WTC11 (cell line): Measurements from ENCODE around the gene CFAP92. TPM values are rescaled to one million over a fixed set of nuclear protein-coding genes. Genes with fewer than 3 reads are reported as not detected.

Experiments
- ATAC-seq: fragments of 200-7000 bp; cut with Tn5 transposase; 2 replicates; pipeline ENCODE4 v1.10.0; 2021; ENCODE audit warnings: mild to moderate bottlenecking, moderate library complexity
- CTCF ChIA-PET: fragments of 300-600 bp; sonication (Branson Sonifier 250); formaldehyde crosslinking; loops from one replicate; lab custom pipeline; 2021; ENCODE audit warnings: antibody characterized with exemption; lab: Charles Lee
- POLR2A ChIA-PET: fragments of 350-600 bp; sonication (Branson Sonifier 250); formaldehyde crosslinking; loops from one replicate; lab custom pipeline; 2021; ENCODE audit warnings: antibody characterized with exemption; lab: Charles Lee
- DNase-seq: peaks from one replicate; pipeline ENCODE4 v3.0.0; 2021; ENCODE audit warnings: low spot score
- H3K27ac Mint-ChIP-seq: 2 replicates; pipeline ENCODE4 v1.8.0; 2021; ENCODE audit warnings: mixed read lengths
- H3K27me3 Mint-ChIP-seq: 2 replicates; pipeline ENCODE4 v1.8.0; 2021; ENCODE audit warnings: low read depth, mild to moderate bottlenecking, moderate library complexity, mixed read lengths
- H3K36me3 Mint-ChIP-seq: 2 replicates; pipeline ENCODE4 v1.8.0; 2021; ENCODE audit warnings: mixed read lengths
- H3K4me1 Mint-ChIP-seq: 2 replicates; pipeline ENCODE4 v1.8.0; 2022; ENCODE audit warnings: mixed read lengths
- H3K4me3 Mint-ChIP-seq: 2 replicates; pipeline ENCODE4 v1.8.0; 2021; ENCODE audit warnings: mild to moderate bottlenecking, moderate library complexity, mixed read lengths
- H3K9me3 Mint-ChIP-seq: 2 replicates; pipeline ENCODE4 v1.8.0; 2021; ENCODE audit warnings: mixed read lengths
- CBFB ChIP-seq: sonication (generic); formaldehyde crosslinking; IDR thresholded peaks from 2 replicates; pipeline ENCODE4 v1.8.1; 2022; ENCODE audit warnings: mild to moderate bottlenecking, low read depth, missing genetic modification reagents
- CDX4 ChIP-seq: fragments of 250-450 bp; sonication (Bioruptor Pico); IDR thresholded peaks from 2 replicates; pipeline ENCODE4 v1.9.0; 2021; ENCODE audit warnings: moderate library complexity, mild to moderate bottlenecking, inconsistent platforms, borderline replicate concordance
- FOXK1 ChIP-seq: sonication (generic); formaldehyde crosslinking; IDR thresholded peaks from 2 replicates; pipeline ENCODE4 v1.8.0; 2022; ENCODE audit warnings: mild to moderate bottlenecking, moderate library complexity, missing genetic modification reagents
- JAZF1 ChIP-seq: fragments of 250-450 bp; sonication (Bioruptor Pico); IDR thresholded peaks from 2 replicates; pipeline ENCODE4 v1.9.0; 2021; ENCODE audit warnings: moderate library complexity, mild to moderate bottlenecking, inconsistent platforms
- MLX ChIP-seq: sonication (generic); formaldehyde crosslinking; IDR thresholded peaks from 2 replicates; pipeline ENCODE4 v1.8.1; 2023; ENCODE audit warnings: mild to moderate bottlenecking, missing genetic modification reagents, moderate library complexity
- MYBL2 ChIP-seq: sonication (generic); formaldehyde crosslinking; IDR thresholded peaks from 2 replicates; pipeline ENCODE4 v1.8.1; 2023; ENCODE audit warnings: mild to moderate bottlenecking, moderate library complexity, missing genetic modification reagents
- NFATC4 ChIP-seq: fragments of 250-450 bp; sonication (Bioruptor Pico); IDR thresholded peaks from 2 replicates; pipeline ENCODE4 v1.9.0; 2021; ENCODE audit warnings: mild to moderate bottlenecking
- OVOL2 ChIP-seq: fragments of 250-450 bp; sonication (Bioruptor Pico); IDR thresholded peaks from 2 replicates; pipeline ENCODE4 v1.9.0; 2021; ENCODE audit warnings: mild to moderate bottlenecking, borderline replicate concordance
- PRDM15 ChIP-seq: sonication (generic); formaldehyde crosslinking; IDR thresholded peaks from 2 replicates; pipeline ENCODE4 v1.8.0; 2022; ENCODE audit warnings: missing genetic modification reagents
- PREB ChIP-seq: sonication (generic); formaldehyde crosslinking; IDR thresholded peaks from 2 replicates; pipeline ENCODE4 v1.8.1; 2022; ENCODE audit warnings: mild to moderate bottlenecking, missing genetic modification reagents, moderate library complexity, borderline replicate concordance
- TEAD1 ChIP-seq: sonication (generic); formaldehyde crosslinking; IDR thresholded peaks from 2 replicates; pipeline ENCODE4 v1.8.0; 2022; ENCODE audit warnings: mild to moderate bottlenecking, missing genetic modification reagents
- TP53 ChIP-seq: sonication (generic); formaldehyde crosslinking; IDR thresholded peaks from 2 replicates; pipeline ENCODE4 v1.8.1; 2023; ENCODE audit warnings: mild to moderate bottlenecking, missing genetic modification reagents
- ZMAT4 ChIP-seq: fragments of 250-450 bp; sonication (Bioruptor Pico); IDR thresholded peaks from 2 replicates; pipeline ENCODE4 v1.9.0; 2021; ENCODE audit warnings: mild to moderate bottlenecking
- ZNF232 ChIP-seq: sonication (generic); formaldehyde crosslinking; IDR thresholded peaks from 2 replicates; pipeline ENCODE4 v1.8.0; 2022; ENCODE audit warnings: mild to moderate bottlenecking, missing genetic modification reagents
- ZNF263 ChIP-seq: sonication (generic); formaldehyde crosslinking; IDR thresholded peaks from 2 replicates; pipeline ENCODE4 v1.8.1; 2022; ENCODE audit warnings: low read depth, mild to moderate bottlenecking, moderate library complexity, missing genetic modification reagents
- total RNA-seq: library from RNA; stranded (reverse); gene quantifications from 3 replicates; pipeline ENCODE4 v1.2.3, GENCODE V29; 2021
- TF ChIP-seq, protein P1 (sequence below): sonication (generic); formaldehyde crosslinking; IDR thresholded peaks from 2 replicates; pipeline ENCODE4 v1.8.1; 2022; ENCODE audit warnings: missing genetic modification reagents, borderline replicate concordance
- TF ChIP-seq, protein P2 (sequence below): sonication (generic); formaldehyde crosslinking; IDR thresholded peaks from 2 replicates; pipeline ENCODE4 v1.8.1; 2023; ENCODE audit warnings: mild to moderate bottlenecking, missing genetic modification reagents
- TF ChIP-seq, protein P3 (sequence below): sonication (generic); formaldehyde crosslinking; IDR thresholded peaks from 2 replicates; pipeline ENCODE4 v1.8.0; 2023; ENCODE audit warnings: missing genetic modification reagents
- TF ChIP-seq, protein P4 (sequence below): sonication (generic); formaldehyde crosslinking; IDR thresholded peaks from 2 replicates; pipeline ENCODE4 v1.8.1; 2023; ENCODE audit warnings: mild to moderate bottlenecking, missing genetic modification reagents, moderate library complexity
- TF ChIP-seq, protein P5 (sequence below): sonication (generic); formaldehyde crosslinking; conservative IDR thresholded peaks from 2 replicates; pipeline ENCODE4 v1.8.1; 2023; ENCODE audit warnings: mild to moderate bottlenecking, low read depth, missing genetic modification reagents, moderate library complexity

CFAP92 gene
- total RNA-seq, 1 experiment from 2014 or later, result 2.9 TPM

DNA sequence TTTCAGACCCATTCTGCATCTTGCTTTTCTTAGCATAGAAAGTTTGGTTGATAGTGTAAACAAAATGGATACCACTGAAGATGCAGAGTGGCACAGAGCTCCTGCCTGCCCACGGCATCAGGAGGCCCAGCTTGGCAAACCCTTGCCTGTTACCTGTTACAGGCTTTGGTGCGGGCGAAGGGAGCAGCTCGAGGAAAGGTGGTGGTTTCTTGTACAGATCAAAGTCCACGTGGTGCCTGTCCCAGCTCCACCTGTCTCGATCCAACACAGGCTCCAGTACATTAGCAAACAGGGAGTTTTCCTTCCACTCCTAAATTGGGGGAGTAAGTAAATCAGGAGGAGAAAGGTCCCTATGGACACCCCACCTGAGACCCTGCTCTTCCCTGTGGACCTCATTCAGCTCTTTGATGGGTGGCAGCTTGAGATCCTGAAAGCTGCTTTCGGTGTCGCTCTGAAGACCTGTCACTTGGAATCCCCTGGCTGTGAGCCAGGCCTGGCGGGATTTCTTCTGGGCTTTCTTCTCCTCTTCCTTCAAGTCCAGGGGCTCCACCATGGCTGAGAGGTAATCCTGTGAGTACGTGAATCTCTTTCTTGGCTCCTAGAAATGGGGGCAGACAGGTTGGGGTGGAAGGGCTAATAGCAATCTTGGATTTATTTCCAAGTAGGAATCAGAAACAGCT lies 78.8 kb downstream of the CFAP92 start:
- Mint-ChIP-seq H3K4me1 (no peaks in the 10 kb centered on the region), H3K9me3 (peaks cover 28% of the 10 kb centered on the region), H3K36me3 (peaks cover 66% of the 10 kb centered on the region), H3K27me3 (peaks cover 6% of the 10 kb centered on the region), H3K4me3 (no peak overlapping the region), H3K27ac (no peak overlapping the region)
- DNase-seq (no peak), ATAC-seq (no peak)
- CTCF ChIA-PET, result no interaction called here
- POLR2A ChIA-PET, result no interaction called here
- TF ChIP-seq OVOL2 (no peak), TP53 (no peak), ZNF232 (no peak)
- TF ChIP-seq, protein P1, sequence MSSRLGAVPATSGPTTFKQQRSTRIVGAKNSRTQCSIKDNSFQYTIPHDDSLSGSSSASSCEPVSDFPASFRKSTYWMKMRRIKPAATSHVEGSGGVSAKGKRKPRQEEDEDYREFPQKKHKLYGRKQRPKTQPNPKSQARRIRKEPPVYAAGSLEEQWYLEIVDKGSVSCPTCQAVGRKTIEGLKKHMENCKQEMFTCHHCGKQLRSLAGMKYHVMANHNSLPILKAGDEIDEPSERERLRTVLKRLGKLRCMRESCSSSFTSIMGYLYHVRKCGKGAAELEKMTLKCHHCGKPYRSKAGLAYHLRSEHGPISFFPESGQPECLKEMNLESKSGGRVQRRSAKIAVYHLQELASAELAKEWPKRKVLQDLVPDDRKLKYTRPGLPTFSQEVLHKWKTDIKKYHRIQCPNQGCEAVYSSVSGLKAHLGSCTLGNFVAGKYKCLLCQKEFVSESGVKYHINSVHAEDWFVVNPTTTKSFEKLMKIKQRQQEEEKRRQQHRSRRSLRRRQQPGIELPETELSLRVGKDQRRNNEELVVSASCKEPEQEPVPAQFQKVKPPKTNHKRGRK (CRISPR knock-in tag), result no peak
- TF ChIP-seq, protein P2, sequence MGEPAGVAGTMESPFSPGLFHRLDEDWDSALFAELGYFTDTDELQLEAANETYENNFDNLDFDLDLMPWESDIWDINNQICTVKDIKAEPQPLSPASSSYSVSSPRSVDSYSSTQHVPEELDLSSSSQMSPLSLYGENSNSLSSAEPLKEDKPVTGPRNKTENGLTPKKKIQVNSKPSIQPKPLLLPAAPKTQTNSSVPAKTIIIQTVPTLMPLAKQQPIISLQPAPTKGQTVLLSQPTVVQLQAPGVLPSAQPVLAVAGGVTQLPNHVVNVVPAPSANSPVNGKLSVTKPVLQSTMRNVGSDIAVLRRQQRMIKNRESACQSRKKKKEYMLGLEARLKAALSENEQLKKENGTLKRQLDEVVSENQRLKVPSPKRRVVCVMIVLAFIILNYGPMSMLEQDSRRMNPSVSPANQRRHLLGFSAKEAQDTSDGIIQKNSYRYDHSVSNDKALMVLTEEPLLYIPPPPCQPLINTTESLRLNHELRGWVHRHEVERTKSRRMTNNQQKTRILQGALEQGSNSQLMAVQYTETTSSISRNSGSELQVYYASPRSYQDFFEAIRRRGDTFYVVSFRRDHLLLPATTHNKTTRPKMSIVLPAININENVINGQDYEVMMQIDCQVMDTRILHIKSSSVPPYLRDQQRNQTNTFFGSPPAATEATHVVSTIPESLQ (CRISPR knock-in tag), result no peak
- TF ChIP-seq, protein P3, sequence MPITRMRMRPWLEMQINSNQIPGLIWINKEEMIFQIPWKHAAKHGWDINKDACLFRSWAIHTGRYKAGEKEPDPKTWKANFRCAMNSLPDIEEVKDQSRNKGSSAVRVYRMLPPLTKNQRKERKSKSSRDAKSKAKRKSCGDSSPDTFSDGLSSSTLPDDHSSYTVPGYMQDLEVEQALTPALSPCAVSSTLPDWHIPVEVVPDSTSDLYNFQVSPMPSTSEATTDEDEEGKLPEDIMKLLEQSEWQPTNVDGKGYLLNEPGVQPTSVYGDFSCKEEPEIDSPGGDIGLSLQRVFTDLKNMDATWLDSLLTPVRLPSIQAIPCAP (CRISPR knock-in tag), result no peak

- ATAC-seq (no peak), DNase-seq (no peak)
- CTCF ChIA-PET, result no interaction called here
- Mint-ChIP-seq H3K36me3 (peaks cover 34% of the 10 kb centered on the region), H3K4me1 (no peaks in the 10 kb centered on the region), H3K27ac (no peak overlapping the region), H3K27me3 (no peaks in the 10 kb centered on the region), H3K4me3 (no peak overlapping the region), H3K9me3 (no peaks in the 10 kb centered on the region)
- POLR2A ChIA-PET, result no interaction called here
- TF ChIP-seq TEAD1, result no peak
- no peak for TF ChIP-seq PRDM15 (CRISPR knock-in tag)
- no peak for TF ChIP-seq JAZF1 (CRISPR knock-in tag)
- TF ChIP-seq, protein P4, sequence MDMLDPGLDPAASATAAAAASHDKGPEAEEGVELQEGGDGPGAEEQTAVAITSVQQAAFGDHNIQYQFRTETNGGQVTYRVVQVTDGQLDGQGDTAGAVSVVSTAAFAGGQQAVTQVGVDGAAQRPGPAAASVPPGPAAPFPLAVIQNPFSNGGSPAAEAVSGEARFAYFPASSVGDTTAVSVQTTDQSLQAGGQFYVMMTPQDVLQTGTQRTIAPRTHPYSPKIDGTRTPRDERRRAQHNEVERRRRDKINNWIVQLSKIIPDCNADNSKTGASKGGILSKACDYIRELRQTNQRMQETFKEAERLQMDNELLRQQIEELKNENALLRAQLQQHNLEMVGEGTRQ (CRISPR knock-in tag), result no peak
- no peak for TF ChIP-seq CDX4 (CRISPR knock-in tag)
- no peak for TF ChIP-seq NFATC4
- TF ChIP-seq MLX, result no peak
- TF ChIP-seq ZMAT4 (CRISPR knock-in tag), result no peak
- TF ChIP-seq, protein P5, sequence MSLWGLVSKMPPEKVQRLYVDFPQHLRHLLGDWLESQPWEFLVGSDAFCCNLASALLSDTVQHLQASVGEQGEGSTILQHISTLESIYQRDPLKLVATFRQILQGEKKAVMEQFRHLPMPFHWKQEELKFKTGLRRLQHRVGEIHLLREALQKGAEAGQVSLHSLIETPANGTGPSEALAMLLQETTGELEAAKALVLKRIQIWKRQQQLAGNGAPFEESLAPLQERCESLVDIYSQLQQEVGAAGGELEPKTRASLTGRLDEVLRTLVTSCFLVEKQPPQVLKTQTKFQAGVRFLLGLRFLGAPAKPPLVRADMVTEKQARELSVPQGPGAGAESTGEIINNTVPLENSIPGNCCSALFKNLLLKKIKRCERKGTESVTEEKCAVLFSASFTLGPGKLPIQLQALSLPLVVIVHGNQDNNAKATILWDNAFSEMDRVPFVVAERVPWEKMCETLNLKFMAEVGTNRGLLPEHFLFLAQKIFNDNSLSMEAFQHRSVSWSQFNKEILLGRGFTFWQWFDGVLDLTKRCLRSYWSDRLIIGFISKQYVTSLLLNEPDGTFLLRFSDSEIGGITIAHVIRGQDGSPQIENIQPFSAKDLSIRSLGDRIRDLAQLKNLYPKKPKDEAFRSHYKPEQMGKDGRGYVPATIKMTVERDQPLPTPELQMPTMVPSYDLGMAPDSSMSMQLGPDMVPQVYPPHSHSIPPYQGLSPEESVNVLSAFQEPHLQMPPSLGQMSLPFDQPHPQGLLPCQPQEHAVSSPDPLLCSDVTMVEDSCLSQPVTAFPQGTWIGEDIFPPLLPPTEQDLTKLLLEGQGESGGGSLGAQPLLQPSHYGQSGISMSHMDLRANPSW (CRISPR knock-in tag), result no peak
- no peak for TF ChIP-seq FOXK1 (CRISPR knock-in tag)
- no peak for TF ChIP-seq ZNF263 (CRISPR knock-in tag)
- no peak for TF ChIP-seq MYBL2
- no peak for TF ChIP-seq PREB
- TF ChIP-seq CBFB, result no peak
These were observed 82.0 kb downstream of the CFAP92 start for GRCh38 chr3:128911911-128912310.
